Measurements from ENCODE around the gene KLHL28. TPM values are rescaled to one million over a fixed set of nuclear protein-coding genes. Genes with fewer than 3 reads are reported as not detected.
A peak's percentile ranks its signal among the peaks of the same experiment; 100 is the strongest.

The KLHL28 gene, protein sequence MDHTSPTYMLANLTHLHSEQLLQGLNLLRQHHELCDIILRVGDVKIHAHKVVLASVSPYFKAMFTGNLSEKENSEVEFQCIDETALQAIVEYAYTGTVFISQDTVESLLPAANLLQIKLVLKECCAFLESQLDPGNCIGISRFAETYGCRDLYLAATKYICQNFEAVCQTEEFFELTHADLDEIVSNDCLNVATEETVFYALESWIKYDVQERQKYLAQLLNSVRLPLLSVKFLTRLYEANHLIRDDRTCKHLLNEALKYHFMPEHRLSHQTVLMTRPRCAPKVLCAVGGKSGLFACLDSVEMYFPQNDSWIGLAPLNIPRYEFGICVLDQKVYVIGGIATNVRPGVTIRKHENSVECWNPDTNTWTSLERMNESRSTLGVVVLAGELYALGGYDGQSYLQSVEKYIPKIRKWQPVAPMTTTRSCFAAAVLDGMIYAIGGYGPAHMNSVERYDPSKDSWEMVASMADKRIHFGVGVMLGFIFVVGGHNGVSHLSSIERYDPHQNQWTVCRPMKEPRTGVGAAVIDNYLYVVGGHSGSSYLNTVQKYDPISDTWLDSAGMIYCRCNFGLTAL
- total RNA-seq, result 14.7 and 14.9 TPM in 2 replicates

DNA sequence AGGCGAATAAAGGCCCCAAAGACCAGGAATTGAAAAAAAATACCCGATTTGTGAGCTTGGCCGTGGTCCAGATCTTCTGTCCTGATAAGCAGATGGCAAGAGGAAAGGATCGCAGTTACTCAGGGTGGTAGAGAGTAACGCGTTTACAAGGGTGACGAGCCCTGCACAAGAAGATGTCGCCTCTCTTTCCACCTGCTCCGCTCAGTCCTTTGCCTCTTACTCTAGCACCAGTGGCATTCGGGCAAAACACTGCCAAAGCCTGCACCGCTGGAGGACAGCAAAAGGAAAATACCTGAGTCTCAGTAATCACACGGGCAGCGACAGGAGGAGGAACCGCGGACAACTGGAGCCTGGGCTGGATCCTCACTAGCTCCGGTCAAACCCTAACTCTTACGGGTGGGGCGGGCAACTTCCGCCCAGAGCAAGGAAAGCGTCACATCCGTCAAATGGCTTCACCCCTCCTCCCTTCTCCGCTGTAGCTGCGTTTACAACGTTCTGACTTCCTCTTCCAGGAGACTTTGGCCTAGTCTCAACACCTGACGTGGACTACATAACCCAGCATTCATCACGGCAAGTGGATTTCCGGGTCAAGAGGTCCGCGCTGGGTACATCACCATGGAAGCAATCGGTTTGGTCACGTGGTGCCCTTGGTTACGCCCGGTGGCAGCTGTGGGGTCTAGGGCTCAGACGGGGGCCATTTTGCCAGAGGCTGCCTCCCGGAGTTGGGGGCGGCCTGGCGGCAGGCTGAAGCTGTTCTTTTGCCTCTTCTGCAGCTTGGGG, at the start of gene KLHL28, which contains the start of gene TOGARAM1:
Gene KLHL28 (minus strand): TSS at position 394 of the 780 bp plus-strand sequence. CDS start 16,019 bp downstream, outside the sequence.
Gene TOGARAM1 (plus strand): TSS at position 637 of the 780 bp plus-strand sequence. CDS start 232 bp downstream, outside the sequence.
- Mint-ChIP-seq H3K27ac (no peak within 1 kb of the TSS), H3K27me3 (no peaks in the 10 kb centered on the region)

DNA sequence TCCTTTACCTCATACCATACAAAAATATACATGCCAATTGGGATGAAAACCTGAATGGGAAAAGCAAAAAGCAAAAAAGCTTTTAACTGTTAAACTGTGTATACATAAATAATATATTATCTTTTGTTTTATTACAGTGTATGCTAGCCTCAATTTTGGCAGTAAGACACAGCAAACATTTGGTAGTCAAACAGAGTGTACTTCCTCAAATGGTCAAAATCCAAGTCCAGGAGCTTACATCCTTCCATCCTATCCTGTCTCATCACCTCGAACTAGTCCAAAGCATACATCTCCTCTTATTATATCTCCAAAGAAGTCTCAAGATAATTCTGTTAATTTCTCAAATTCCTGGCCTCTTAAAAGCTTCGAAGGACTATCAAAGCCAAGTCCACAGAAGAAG, 42.2 kb upstream of the KLHL28 start:
- Mint-ChIP-seq H3K36me3 (ENCODE audit: low read depth) (peaks cover 14% of the 10 kb centered on the region), H3K4me1 (no peaks in the 10 kb centered on the region), H3K4me3 (no peak overlapping the region), H3K9me3 (no peaks in the 10 kb centered on the region), H3K27ac (no peak overlapping the region), H3K27me3 (no peaks in the 10 kb centered on the region)
- no peak for DNase-seq
- intact Hi-C loops (cut with micrococcal nuclease), result no loop called here

More for the DNA sequence above, at the start of gene KLHL28, which contains the start of gene TOGARAM1:
- Mint-ChIP-seq H3K36me3 (ENCODE audit: low read depth) (peaks cover 10% of the 10 kb centered on the region), H3K4me3 (no peak within 1 kb of the TSS), H3K9me3 (no peaks in the 10 kb centered on the region), H3K4me1 (peaks cover 40% of the 10 kb centered on the region)
- DNase-seq, result peak; percentile 99
- intact Hi-C loops (cut with micrococcal nuclease), result loop anchor here (1.0 to 5.0 kb wide), 7 partner anchors 21 to 292 kb away; partner anchors contain the start of genes FKBP3, MIS18BP1 and PRPF39

DNA sequence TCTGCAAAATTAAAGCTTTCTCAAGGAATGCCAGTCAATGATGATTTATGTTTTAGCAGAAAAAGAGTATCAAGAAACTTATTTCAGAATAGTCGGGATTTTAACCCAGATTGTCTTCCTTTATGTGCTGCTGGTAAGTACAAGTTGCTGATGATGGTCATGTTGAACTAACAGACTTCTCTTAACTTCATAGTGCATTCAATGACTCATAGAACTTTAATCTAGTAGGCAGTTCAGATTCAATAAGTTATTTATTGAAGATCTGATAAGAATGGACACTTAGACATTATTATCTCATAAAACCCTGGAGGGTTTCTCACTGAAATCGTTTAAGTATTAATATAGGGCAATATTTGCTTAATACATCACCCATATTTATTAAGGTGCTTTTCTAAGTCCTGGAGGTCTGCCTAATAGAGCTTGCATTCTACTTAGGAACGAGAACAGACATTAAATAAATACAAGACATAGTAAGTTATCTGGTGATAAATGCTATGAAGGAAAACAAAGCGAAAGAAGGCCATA, 34.1 kb upstream of the KLHL28 start:
- intact Hi-C loops (cut with micrococcal nuclease), result no loop called here

DNA sequence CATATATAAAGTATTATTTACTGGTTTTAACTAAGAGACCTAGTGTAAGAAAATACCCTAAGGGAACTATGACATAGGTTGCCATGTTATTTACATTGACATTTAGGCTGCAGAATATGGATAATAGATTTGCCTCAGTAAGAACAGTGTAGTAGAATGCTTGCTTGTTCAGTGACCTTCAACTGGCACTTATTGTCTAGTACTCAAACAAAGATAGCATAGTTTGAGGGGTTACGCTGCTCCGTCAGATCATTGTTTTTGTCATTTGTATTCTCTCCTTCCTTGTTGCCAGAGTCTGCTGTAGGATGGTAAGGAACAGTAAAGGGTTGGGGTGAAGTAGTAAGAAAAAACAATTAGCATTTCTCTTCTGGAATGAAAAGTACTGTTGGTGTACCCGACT, 33.4 kb upstream of the KLHL28 start:
- no peaks in the 10 kb centered on the region for H3K9me3 Mint-ChIP-seq
- H3K4me1 Mint-ChIP-seq, result no peaks in the 10 kb centered on the region
- H3K36me3 Mint-ChIP-seq (ENCODE audit: low read depth), result peaks cover 15% of the 10 kb centered on the region
- H3K4me3 Mint-ChIP-seq, result no peak overlapping the region
- no peak for DNase-seq
- no peak overlapping the region for H3K27ac Mint-ChIP-seq
- intact Hi-C loops (cut with micrococcal nuclease), result no loop called here
- no peaks in the 10 kb centered on the region for H3K27me3 Mint-ChIP-seq

More for the DNA sequence above, 34.1 kb upstream of the KLHL28 start:
- no peak overlapping the region for H3K4me3 Mint-ChIP-seq
- no peaks in the 10 kb centered on the region for H3K9me3 Mint-ChIP-seq
- no peak overlapping the region for H3K27ac Mint-ChIP-seq
- H3K27me3 Mint-ChIP-seq, result no peaks in the 10 kb centered on the region
- peaks cover 19% of the 10 kb centered on the region for H3K36me3 Mint-ChIP-seq (ENCODE audit: low read depth)
- DNase-seq, result no peak
- no peaks in the 10 kb centered on the region for H3K4me1 Mint-ChIP-seq

DNA sequence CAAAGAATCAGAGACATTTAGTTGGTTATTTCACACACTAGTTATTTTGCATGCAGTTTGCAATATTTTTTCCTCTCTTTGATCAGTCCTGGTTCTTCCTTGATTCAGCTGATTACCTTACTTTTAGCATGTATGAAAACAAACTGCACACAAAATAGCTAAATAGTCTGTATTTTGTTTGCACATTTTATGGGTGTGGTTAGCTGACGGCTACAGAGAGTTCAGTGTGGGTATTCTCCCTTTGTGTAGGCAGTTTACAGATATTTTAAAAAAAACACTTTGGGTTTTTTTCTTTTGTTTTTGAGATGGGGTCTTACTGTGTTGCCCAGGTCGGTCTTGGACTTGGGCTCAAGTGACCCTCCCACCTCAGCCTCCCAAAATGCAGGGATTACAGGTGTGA, 28.8 kb upstream of the KLHL28 start:
- H3K9me3 Mint-ChIP-seq, result no peaks in the 10 kb centered on the region
- no peaks in the 10 kb centered on the region for H3K4me1 Mint-ChIP-seq
- intact Hi-C loops (cut with micrococcal nuclease), result no loop called here
- H3K36me3 Mint-ChIP-seq (ENCODE audit: low read depth), result peaks cover 6% of the 10 kb centered on the region
- no peak for DNase-seq
- H3K27ac Mint-ChIP-seq, result no peak overlapping the region
- no peak overlapping the region for H3K4me3 Mint-ChIP-seq
- no peaks in the 10 kb centered on the region for H3K27me3 Mint-ChIP-seq

DNA sequence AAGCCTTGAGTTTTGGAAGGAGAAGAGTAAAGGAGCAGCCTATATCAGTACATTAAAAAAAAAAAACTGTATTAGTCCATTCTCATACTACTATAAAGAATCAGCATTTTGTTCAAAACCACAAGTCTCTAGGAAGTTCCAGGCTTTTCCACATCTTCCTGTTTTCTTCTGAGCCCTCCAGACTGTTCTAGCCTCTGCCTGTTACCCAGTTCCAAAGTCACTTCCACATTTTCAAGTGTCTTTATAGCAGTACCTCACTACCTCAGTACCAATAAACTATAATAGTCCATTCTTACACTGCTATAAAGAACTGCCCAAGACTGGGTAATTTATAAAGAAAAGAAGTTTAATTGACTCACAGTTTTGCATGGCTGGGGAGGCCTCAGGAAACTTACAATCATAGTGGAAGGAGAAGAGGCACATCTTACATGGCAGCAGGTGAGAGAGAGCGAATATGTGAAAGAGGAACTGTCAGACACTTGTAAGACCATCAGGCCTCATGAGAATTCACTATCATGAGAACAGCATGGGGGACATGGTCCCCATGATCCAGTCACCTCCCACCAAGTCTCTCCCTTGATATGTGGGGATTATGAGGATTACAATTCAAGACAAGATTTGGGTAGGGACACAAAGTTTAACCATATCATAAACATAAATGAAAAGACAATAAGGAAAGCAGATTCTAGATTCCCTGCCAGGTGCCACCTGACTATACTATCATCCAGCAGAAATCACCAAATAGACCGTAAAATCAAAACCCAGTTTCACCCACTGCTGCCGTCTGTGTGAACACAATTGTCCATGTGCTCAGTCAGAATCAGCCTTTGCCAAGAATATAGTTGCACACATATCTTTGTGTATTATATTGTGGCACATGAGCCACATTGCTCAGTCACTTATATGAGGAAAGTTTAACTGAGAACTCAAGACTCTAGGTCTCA, 28.0 kb upstream of the KLHL28 start:
- H3K36me3 Mint-ChIP-seq (ENCODE audit: low read depth), result peaks cover 6% of the 10 kb centered on the region
- no peak overlapping the region for H3K4me3 Mint-ChIP-seq
- no peaks in the 10 kb centered on the region for H3K27me3 Mint-ChIP-seq
- intact Hi-C loops (cut with micrococcal nuclease), result no loop called here
- no peak for DNase-seq
- no peaks in the 10 kb centered on the region for H3K9me3 Mint-ChIP-seq
- no peak overlapping the region for H3K27ac Mint-ChIP-seq
- no peaks in the 10 kb centered on the region for H3K4me1 Mint-ChIP-seq

DNA sequence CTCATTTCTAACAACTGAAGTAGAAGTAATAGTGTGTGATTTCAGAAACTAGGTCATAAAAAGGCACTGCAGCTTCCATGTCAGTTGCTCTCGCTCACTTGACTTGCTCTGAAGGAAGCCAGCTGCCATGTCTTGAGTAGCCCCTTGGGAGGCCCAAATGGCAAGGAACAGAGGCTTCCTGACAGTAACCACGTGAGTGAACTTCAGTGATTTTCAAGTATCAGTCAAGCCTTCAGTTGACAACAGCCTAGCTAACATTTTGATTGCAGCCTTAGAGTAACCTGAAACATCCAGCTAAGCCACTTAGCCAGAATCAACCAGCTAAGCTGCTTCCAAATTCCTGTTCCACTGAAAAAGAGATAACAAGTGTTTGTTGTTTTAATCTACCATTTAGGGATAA, 26.9 kb upstream of the KLHL28 start:
- H3K27ac Mint-ChIP-seq, result no peak overlapping the region
- no peaks in the 10 kb centered on the region for H3K4me1 Mint-ChIP-seq
- DNase-seq, result no peak
- peaks cover 4% of the 10 kb centered on the region for H3K36me3 Mint-ChIP-seq (ENCODE audit: low read depth)
- H3K9me3 Mint-ChIP-seq, result no peaks in the 10 kb centered on the region
- no peaks in the 10 kb centered on the region for H3K27me3 Mint-ChIP-seq
- intact Hi-C loops (cut with micrococcal nuclease), result no loop called here
- no peak overlapping the region for H3K4me3 Mint-ChIP-seq

DNA sequence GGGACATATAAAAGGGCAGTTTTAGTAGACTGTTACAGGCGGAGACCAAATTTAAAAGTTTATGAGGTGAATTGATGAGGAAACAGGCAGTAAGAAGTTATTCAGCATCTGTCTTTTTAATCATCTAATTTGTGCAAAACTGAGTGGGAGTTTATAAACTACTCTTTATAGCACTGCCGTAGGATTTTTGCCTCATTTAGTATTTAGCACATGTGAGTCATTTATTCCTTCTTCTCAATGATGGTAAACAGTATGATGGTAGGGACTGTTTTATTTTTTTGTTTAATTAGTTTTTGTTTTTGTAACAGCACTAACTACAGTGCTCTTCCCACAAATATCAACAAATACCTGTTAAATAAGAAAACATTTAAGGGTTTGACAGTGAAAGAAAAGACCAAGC, 20.8 kb upstream of the KLHL28 start:
- no peaks in the 10 kb centered on the region for H3K27me3 Mint-ChIP-seq
- no peak overlapping the region for H3K4me3 Mint-ChIP-seq
- H3K27ac Mint-ChIP-seq, result peak overlapping the region; percentile 57
- DNase-seq, result no peak
- H3K9me3 Mint-ChIP-seq, result no peaks in the 10 kb centered on the region
- H3K4me1 Mint-ChIP-seq, result peaks cover 17% of the 10 kb centered on the region
- peaks cover 6% of the 10 kb centered on the region for H3K36me3 Mint-ChIP-seq (ENCODE audit: low read depth)
- intact Hi-C loops (cut with micrococcal nuclease), result loop anchor here (2.0 kb wide), 1 partner anchor 20 kb away; the partner anchor contains the start of gene TOGARAM1

DNA sequence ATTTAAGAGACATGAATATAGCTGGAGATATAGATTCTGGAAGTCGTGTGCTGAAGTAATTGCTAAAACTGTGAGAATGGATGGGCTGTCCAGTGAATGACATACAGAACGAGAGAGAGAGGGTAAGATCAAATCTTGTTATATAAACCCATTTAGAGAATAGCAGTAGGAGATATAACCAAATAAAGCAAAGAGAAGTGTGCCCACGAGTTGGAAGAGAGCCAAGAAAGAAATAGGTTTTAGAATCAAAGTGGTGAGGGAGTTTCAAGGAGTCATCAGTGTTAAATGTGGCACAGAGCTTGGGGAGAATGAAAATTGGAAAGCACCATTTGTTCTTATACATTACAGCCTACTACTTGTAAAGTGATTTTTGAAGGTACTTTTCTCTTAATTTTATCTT, 19.5 kb upstream of the KLHL28 start:
- peak overlapping the region; percentile 11 for H3K27ac Mint-ChIP-seq

DNA sequence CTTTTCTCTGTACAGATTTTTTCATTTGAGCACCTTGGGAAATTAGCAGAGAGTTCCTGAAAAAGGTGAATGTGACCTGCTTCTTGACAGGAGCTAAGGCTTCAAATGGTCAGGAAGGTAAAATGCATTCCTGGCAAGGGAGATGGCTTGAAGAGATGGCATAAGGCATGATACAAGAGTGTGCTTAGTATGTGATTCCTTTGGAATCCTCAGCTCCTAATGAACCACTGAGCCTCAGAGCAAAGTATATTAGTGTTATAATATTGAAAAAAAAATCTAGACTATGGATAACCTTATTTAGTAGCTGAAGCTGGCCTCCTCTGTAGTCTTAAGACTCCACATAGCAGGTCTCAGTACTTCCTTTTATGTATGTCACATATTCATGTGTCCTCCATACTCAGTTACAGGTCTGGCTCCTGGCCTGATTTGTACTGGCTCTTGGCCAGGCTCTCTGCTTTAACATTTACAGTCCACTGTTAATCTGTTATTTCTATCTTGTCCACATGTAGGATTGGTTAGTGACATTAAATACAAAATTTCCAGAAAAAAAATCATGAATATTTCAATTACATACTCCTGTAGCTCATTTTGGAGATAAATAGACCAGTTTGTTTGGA, 18.1 kb upstream of the KLHL28 start:
- intact Hi-C loops (cut with micrococcal nuclease), result no loop called here
- Mint-ChIP-seq H3K27ac (no peak overlapping the region), H3K36me3 (ENCODE audit: low read depth) (peaks cover 13% of the 10 kb centered on the region), H3K4me3 (no peak overlapping the region), H3K4me1 (peaks cover 21% of the 10 kb centered on the region), H3K27me3 (no peaks in the 10 kb centered on the region), H3K9me3 (no peaks in the 10 kb centered on the region)
- DNase-seq, result no peak

More for the DNA sequence above, 19.5 kb upstream of the KLHL28 start:
- Mint-ChIP-seq H3K4me3 (no peak overlapping the region), H3K9me3 (no peaks in the 10 kb centered on the region), H3K4me1 (peaks cover 19% of the 10 kb centered on the region), H3K27me3 (no peaks in the 10 kb centered on the region), H3K36me3 (ENCODE audit: low read depth) (peaks cover 10% of the 10 kb centered on the region)
- DNase-seq, result no peak
- intact Hi-C loops (cut with micrococcal nuclease), result no loop called here

DNA sequence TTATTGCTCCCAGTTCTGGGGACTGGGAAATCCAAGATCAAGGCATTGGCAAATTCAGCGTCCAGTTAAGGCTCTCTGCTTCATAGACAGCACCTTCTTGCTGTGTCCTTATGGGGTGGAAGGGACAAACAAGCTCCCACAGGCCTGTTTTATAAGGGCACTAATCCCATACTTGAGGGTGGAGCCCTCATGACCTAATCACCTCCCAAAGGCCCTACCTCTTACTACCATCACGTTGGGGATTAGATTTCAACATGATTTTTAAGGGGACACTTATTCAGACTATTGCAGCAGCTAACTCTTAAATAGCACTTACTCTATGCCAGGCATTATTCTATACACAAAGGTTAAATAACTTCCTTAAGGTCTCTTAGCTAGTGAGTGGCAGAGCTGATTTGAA, 17.5 kb upstream of the KLHL28 start:
- intact Hi-C loops (cut with micrococcal nuclease), result no loop called here
- H3K27me3 Mint-ChIP-seq, result no peaks in the 10 kb centered on the region

DNA sequence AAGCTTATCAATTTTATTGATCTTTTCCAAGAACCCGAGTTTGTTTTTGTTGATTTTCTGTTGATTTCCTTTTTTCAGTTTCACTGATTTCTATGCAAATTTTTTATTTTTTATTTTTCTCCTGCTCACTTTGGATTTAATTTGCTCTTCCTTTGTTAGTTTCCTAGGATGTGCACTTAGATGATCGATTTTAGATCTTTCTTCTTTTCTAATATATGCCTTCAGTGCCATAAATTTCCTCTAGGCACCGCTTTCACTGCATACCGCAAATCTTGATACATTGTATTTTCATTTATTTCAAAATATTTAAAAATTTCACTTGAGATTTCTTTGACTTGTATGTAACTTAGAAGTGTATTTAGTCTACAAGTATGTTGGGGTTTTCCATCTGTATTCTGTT, 9.7 kb upstream of the KLHL28 start:
- Mint-ChIP-seq H3K27ac (no peak overlapping the region), H3K4me3 (no peak overlapping the region), H3K4me1 (peaks cover 57% of the 10 kb centered on the region), H3K27me3 (no peaks in the 10 kb centered on the region), H3K9me3 (peaks cover 3% of the 10 kb centered on the region), H3K36me3 (ENCODE audit: low read depth) (peaks cover 41% of the 10 kb centered on the region)
- DNase-seq, result no peak
- intact Hi-C loops (cut with micrococcal nuclease), result no loop called here

More for the DNA sequence above, 17.5 kb upstream of the KLHL28 start:
- Mint-ChIP-seq H3K9me3 (no peaks in the 10 kb centered on the region), H3K27ac (no peak overlapping the region), H3K36me3 (ENCODE audit: low read depth) (peaks cover 13% of the 10 kb centered on the region), H3K4me1 (peaks cover 21% of the 10 kb centered on the region), H3K4me3 (no peak overlapping the region)
- no peak for DNase-seq

All from activated CD4-positive, alpha-beta T cell treated with anti-CD3 and anti-CD28 coated beads, Interleukin-2, amount 10 ng/mL, durations not matched to agents 24 days and 14 days (primary cell).